ENCODE measurements around the gene EXOG.

Gene EXOG

DNA sequence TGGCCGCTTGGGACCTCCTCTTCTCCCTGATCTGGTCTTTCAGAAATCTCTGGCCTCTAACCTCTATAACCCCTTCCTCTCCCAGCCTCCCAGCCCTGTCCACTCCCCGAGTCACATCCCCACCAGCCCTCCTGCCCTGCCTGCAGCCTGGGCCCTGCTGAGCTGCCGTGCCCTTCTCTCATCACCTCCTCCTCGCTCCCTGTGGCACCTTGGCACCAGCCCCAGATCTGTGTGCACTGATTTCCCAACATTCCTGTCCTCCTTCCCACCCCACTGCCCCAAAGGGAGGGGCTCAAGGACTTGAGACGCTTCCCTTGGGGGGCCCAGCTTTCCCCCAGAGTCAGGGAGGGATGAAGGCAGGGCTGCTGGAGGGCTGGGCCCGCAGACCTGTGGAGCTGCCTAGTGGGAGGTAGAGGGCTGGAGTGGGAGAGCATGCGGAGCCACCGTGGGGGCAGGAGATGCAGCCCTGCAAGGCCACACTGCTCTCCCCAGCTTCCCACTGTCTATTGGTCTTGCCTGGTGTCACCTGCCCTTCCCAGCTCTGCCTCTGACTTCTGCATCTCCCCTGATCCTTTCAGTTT, 42.7 kb downstream of the EXOG start:
- DNase-seq (ENCODE audit: extremely low spot score, insufficient read length, low read depth) (no peak), FAIRE-seq (no peak)

DNA sequence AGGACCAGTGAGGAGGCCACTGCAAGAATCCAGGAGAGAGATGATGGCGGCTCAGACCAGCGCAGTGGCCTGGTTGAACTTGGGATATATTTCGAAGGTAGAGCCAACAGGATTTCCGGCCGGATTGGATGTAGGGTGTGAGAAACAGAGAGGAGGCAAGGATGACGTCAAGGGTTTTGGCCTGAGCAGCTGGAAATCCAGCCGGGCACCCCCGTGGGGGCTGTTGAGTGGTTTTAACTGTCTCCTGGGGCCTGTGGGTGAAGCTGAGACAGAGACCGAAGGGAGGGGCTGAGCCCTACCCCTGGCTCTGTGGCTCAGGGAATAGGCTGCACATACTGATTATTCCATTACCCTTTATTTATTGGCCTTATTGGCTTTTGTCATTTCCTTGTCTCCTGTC, 45.7 kb downstream of the EXOG start:
- DNase-seq (ENCODE audit: extremely low spot score, insufficient read length, low read depth) (no peak), FAIRE-seq (no peak)

GRCh38 chr3:38542401-38543298, 46.5 kb downstream of the EXOG start:
- DNase-seq (ENCODE audit: extremely low spot score, insufficient read length, low read depth) (no peak), FAIRE-seq (no peak)

GRCh38 chr3:38543586-38543985, 47.4 kb downstream of the EXOG start:
- FAIRE-seq (no peak), DNase-seq (ENCODE audit: extremely low spot score, insufficient read length, low read depth) (no peak)

DNA sequence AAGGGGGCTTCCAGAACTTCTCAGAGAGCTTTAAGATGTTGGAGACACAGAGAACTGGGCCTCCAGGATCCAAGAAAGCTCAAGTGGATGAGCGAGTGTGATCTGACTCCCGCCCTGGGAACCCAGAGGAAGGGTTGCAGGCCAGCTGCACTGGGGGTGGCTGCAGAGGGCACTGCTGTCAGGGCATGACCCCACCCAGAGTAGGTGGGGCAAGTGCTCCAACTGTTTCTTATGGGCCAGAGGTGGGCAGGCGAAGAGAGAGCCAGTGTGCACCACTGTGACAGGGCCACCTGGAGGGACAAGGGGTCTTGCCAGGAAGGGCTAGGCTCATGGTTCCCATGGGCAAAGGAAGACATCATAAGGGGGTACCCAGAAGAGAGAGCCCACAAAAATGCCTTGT, 48.8 kb downstream of the EXOG start:
- DNase-seq (ENCODE audit: extremely low spot score, insufficient read length, low read depth), result no peak
- FAIRE-seq, result no peak

- no peak for FAIRE-seq
- DNase-seq (ENCODE audit: extremely low spot score, insufficient read length, low read depth), result no peak
These were observed 49.4 kb downstream of the EXOG start for GRCh38 chr3:38545550-38545949.

GRCh38 chr3:38545983-38546382, 49.8 kb downstream of the EXOG start:
- FAIRE-seq, result no peak

GRCh38 chr3:38548154-38548931, 52.2 kb downstream of the EXOG start:
- no peak for FAIRE-seq

More at GRCh38 chr3:38545983-38546382, 49.8 kb downstream of the EXOG start:
- DNase-seq (ENCODE audit: extremely low spot score, insufficient read length, low read depth), result no peak

DNA sequence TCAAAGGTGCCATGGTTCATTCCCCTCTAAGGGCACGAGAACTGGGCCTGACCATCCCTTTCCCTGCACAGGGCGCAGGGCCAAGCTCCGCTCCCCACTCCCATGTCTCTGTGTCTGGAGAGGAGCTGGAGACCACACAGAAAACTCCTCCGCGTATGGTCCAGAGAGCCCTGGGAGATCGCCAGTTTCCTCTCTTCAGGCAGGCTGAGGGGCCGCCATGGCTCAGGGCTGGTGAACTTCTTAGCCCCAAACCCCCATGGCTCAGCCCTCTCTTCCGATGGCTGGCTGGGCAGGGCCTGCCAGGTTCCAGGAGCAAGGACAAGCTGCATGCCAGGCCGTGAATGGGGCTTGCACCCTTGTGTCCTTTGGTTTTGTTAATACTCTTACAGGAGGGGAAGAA, 52.9 kb downstream of the EXOG start:
- no peak for DNase-seq (ENCODE audit: extremely low spot score, insufficient read length, low read depth)
- FAIRE-seq, result no peak

More at GRCh38 chr3:38548154-38548931, 52.2 kb downstream of the EXOG start:
- no peak for DNase-seq (ENCODE audit: extremely low spot score, insufficient read length, low read depth)

DNA sequence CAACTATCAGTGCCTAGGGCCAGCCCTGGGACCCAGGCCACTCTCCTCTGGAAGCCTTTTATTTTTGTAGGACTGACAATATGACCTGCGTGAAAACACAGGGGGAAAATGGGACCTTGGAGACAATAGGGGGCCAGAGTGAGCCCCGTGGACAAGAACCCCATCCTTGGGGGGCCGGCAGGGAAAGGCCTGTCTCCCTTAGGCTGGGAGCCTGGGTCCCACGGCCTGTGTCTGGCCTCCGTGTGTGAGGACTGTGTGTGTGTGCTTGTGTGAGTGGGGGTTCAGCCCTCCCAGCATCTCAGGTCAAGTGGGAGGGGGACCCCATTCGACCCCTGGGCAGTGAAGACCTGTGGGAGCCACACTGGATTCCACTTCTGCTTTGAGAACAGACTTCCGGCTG, 53.3 kb downstream of the EXOG start:
- no peak for DNase-seq (ENCODE audit: extremely low spot score, insufficient read length, low read depth)
- FAIRE-seq, result no peak

- no peak for FAIRE-seq
These were observed 54.1 kb downstream of the EXOG start for GRCh38 chr3:38549957-38550840.

GRCh38 chr3:38551026-38551832, 55.1 kb downstream of the EXOG start:
- DNase-seq (ENCODE audit: extremely low spot score, insufficient read length, low read depth) (no peak), FAIRE-seq (no peak)

More at GRCh38 chr3:38549957-38550840, 54.1 kb downstream of the EXOG start:
- DNase-seq (ENCODE audit: extremely low spot score, insufficient read length, low read depth), result no peak

GRCh38 chr3:38552364-38552763, 56.2 kb downstream of the EXOG start:
- DNase-seq (ENCODE audit: extremely low spot score, insufficient read length, low read depth) (no peak), FAIRE-seq (no peak)

DNA sequence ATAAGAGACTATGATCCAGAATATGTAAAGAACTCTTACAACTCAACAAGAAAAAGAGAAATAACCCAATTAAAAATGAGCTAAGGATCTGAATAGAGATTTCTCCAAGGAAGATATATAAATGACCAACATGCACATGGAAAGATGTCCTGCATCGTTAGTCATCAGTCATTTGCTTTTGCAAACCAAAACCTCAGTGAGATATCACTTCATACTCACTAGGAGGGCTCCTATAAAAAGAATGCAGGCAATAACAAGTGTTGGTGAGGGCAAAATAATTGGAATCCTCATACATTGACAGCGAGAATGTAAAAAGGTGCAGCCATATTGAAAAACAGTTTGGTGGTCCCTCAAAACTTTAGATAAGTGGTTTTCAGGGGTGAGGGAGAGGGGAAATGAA, 56.9 kb downstream of the EXOG start:
- DNase-seq (ENCODE audit: extremely low spot score, insufficient read length, low read depth) (no peak), FAIRE-seq (no peak)

DNA sequence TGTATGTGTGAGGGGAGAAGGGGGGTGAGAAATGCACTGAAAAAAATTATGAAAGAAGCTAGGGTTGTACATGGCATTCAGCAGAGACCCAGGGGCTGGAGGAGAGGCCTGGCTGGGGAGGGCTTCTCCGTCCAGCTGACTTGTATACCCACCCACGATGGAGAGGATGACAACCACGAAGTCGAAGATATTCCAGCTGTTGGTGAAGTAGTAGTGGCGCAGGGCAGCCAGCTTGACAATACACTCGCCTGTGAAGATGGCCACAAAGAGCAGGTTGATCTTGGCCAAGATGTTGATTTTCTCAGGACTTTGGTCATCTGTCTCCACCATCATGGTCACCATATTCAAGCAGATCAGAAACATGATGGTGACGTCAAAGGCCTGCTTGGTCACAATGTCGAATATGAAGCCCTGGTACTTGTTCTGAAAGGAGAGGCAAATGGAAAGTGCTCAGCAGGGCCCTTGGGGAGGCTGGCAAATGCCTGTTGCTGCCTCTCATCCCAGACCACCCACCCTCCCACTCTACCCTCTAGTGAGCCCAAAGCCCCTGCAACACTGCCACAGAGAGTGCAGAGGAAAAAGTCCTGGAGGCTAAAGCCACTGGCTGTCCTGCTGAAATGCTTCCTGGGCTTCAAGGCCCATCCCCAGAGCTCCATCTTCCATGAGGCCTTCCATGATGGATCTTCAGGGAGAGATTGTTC, 58.1 kb downstream of the EXOG start:
- FAIRE-seq (no peak), DNase-seq (ENCODE audit: extremely low spot score, insufficient read length, low read depth) (no peak)

- DNase-seq (ENCODE audit: extremely low spot score, insufficient read length, low read depth), result no peak
- no peak for FAIRE-seq
These were observed 59.2 kb downstream of the EXOG start for GRCh38 chr3:38555149-38555840.

- FAIRE-seq (no peak), DNase-seq (ENCODE audit: extremely low spot score, insufficient read length, low read depth) (no peak)
These were observed 59.8 kb downstream of the EXOG start for GRCh38 chr3:38555926-38556325.

Data from GM18507 (cell line).